GM08714 (cell line): Measurements from ENCODE around the gene CHM.
"Not testable (repeated sequence)": the region's sequence is repeated elsewhere in the genome, so short reads cannot be mapped to it uniquely, and the experiment has no call there.

ENCODE experiments used
- H3K4me3 ChIP-seq: fragments of 200-500 bp; sonication (Bioruptor generic); 2 replicates; pipeline ENCODE4 v1.5.1; 2014; ENCODE audit warnings: mild to moderate bottlenecking, low read length, inconsistent platforms
- ZNF274 ChIP-seq: IDR thresholded peaks from 2 replicates; pipeline ENCODE4 v1.6.1; 2012; ENCODE audit warnings: mild to moderate bottlenecking, low read depth, low read length

Gene CHM

DNA sequence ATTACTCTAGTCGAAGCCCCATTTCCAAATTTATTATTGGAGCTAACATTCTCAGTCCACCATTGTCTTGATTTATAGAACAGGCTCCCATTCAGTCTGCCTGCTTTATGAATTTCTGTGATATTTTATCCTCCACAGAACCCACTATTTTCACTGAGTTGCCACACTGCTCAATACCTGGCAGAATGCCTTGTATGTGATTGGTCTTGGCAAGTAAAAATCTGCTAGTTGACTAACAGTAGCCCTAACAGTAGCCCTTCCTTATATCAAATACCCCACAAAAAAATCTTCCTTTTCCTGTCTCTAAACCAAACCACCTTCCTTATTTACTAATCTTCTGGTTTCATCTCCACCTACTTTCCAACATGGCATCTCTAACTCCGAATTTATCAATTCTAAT, 82.6 kb downstream of the CHM start:
- no peak overlapping the region for H3K4me3 ChIP-seq
- TF ChIP-seq ZNF274 = no peak

- H3K4me3 ChIP-seq = no peak overlapping the region
- no peak for TF ChIP-seq ZNF274
Observed at GRCh38 chrX:85963736-85964135, 83.6 kb downstream of the CHM start.

DNA sequence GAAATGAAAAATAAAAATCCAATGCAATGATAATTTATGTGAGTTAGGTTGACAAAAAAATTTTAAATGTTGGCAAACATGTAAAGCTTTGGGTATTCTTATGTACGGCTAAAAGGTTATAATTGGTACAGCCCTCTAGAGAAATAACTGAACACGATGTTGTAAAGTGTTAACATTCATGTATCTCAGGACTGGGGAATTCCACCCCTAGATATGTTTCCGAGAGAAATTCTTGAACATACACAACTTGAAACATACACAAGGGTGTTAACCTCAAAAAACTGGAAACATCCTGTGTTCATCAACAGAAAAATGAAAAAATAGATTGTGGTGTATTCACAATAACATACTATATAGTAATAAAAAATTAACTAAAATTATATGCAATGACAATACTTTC, 91.8 kb downstream of the CHM start:
- TF ChIP-seq ZNF274 = no peak
- no peak overlapping the region for H3K4me3 ChIP-seq

DNA sequence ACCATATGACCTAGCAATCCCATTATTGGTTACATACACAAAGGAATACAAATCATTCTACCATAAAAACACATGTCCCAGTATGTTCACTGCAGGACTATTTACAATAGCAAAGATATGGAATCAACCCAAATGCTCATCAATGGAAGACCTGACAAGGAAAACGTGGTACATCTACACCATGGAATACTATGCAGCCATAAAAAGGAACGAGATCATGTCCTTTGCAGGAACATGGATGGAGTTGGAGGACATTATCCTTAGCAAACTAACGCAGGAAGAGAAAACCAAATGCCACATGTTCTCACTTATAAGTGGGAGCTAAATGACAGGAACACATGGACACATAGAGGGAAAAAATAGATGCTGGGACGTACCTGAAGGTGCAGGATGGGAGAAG, 102.6 kb downstream of the CHM start:
- not testable (repeated sequence) for H3K4me3 ChIP-seq

- H3K4me3 ChIP-seq = no peak overlapping the region
- no peak for TF ChIP-seq ZNF274
Observed at GRCh38 chrX:85941275-85941674, 106.1 kb downstream of the CHM start.

DNA sequence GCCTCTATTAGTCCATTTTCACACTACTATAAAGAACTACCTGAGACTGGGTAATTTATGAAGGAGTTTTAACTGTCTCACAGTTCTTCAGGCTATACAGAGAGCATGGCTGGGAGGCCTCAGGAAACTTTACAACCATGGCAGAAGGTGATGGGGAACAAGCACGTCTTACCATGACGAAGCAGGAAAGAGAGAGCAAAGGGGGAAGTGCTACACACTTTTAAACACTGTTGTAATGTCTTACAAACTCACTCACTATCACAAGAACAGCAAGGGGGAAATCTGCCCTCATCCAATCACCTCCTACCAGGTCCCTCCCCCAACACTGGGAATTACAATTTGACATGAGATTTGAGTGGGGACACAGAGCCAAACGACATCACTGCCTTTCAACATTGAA, 107.4 kb downstream of the CHM start:
- not testable (repeated sequence) for H3K4me3 ChIP-seq

GRCh38 chrX:85934399-85934798, 113.0 kb downstream of the CHM start:
- H3K4me3 ChIP-seq = not testable (repeated sequence)

DNA sequence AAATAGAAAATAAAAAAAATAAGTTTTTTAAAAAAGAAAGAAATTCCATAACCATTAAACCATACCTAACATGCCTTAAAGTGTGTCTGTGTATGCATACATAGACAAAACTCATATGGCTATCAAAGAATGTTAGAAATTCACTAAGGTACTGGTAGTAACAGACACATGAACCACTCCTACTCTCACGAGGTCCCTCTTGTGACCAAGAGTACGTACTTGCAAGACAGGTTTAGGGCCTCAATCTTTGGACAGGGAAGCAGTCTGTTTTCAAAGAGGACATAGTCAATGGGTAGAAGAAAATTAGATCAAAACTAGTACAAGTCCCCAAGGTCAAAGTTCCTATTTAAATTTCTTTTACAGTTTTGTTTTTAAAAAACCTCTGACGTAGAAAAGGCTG, 117.3 kb downstream of the CHM start:
- H3K4me3 ChIP-seq = no peak overlapping the region
- no peak for TF ChIP-seq ZNF274

GRCh38 chrX:85928606-85929005, 118.8 kb downstream of the CHM start:
- no peak overlapping the region for H3K4me3 ChIP-seq
- TF ChIP-seq ZNF274 = no peak

DNA sequence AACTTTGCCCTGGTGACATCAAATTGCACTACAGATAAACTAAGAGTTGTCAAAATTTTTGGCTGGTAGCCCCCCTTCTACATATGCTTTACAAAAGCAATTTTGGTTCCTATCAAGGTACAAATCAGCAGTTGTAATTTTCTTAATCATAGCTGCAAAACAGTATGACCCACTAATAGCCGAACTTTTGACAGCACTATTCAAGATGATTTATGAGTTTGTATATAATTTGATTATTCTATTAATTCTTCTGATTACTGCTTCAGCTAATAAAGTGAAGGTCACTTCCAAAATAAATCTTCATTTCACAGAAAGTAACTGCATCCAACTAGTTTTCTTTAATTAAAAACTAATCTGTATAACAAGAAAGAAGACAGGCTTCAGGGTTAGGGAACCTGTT, 119.6 kb downstream of the CHM start:
- no peak for TF ChIP-seq ZNF274
- no peak overlapping the region for H3K4me3 ChIP-seq

DNA sequence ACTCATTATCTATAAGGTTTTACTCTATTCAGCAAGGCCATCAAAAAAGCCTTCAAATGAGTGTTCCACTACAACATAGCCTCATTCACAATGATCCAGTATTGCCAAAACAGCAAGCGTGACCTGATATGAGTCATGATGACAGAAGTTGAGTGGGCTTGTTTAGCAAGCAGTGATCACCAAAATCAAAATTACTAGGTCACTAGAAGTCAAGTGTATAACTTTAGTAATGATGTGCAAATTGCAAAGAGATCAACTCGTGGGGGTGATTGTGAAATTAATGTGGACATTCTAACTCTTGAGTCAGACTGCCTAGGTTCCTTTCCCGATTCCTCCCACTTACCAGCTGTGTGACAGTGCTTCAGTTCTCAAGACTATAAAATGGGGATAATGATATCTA, 124.5 kb downstream of the CHM start:
- no peak for TF ChIP-seq ZNF274
- no peak overlapping the region for H3K4me3 ChIP-seq

GRCh38 chrX:85916656-85917280, 130.6 kb downstream of the CHM start:
- not testable (repeated sequence) for H3K4me3 ChIP-seq

DNA sequence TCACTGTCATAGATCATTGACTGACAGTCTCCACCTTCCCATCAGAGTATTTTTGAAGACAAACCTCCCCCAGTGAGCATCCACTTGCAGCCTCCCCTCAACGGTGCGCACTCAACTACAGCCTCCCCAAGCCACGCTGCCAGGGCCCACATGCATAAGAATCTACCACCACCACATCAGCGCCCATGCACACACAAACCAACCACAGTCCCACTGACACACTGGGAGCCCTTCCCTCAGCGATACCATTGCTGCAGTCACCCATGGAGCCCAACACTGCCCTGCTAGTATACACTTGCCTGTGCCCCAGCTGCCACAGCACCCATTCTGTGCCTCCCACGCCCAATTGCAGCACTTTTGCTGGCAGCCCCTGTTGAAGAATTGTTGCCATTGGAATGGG, 132.9 kb downstream of the CHM start:
- TF ChIP-seq ZNF274 = no peak
- no peak overlapping the region for H3K4me3 ChIP-seq

DNA sequence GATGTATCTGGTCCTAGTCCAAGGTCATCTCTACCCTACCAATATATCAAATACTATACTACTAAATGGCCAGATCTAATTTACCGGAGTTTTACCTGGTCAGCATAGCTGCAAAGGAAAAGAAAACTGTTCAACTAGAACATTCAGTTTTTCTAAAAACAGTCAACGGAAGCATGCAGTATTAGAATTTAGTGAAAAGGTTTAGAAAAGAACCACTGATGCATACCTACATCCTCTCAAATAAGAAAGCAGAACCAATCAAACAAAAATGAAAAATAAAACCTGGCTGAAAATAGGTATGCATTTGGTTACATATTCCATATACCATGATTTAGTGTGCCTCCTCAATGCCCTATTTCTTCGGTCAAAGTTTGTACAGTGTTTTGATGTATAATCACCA, 140.0 kb downstream of the CHM start:
- H3K4me3 ChIP-seq = no peak overlapping the region
- TF ChIP-seq ZNF274 = no peak

DNA sequence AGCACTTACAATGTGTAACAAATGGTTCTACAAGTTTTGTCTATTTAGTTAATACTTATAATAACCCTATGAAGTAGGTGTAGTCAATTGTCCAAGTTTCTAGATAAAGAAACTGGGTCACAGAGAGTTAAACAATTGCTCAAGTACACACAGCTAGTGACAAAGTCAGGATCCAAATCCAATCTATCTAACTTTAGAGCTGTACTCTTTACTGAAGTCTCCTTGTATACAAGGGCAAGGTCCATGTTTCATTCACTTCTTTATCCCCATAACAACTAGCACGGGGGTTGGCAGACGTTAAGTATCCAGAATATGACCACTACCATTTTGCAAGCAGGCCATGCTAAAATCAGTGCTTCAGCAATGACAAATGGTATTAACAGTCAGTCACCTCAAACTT, 141.0 kb downstream of the CHM start:
- TF ChIP-seq ZNF274 = no peak
- no peak overlapping the region for H3K4me3 ChIP-seq

DNA sequence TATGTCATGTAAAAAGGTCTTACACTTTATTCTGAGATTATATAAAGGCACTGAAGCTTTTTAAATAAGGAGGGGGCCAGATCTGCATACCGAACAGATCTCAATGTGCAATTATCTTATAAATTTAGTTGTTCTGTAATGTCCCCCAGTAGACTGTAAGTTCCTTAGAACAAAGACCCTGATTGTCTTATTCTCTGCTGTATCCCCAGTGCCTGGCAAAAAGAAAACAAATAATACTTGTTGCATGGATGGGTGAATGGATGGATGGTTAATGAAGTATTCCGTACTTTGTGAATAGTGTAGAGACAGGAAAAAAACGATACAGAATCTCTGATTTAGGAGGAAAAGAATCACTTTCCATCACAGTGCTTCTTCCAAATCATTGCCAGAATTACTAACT, 141.5 kb downstream of the CHM start:
- no peak overlapping the region for H3K4me3 ChIP-seq
- no peak for TF ChIP-seq ZNF274

- TF ChIP-seq ZNF274 = no peak
Observed at GRCh38 chrX:85903692-85904471, 143.5 kb downstream of the CHM start.

More at GRCh38 chrX:85903692-85904471, 143.5 kb downstream of the CHM start:
- H3K4me3 ChIP-seq = no peak overlapping the region
